Measurements from ENCODE around the gene TERC.

DNA sequence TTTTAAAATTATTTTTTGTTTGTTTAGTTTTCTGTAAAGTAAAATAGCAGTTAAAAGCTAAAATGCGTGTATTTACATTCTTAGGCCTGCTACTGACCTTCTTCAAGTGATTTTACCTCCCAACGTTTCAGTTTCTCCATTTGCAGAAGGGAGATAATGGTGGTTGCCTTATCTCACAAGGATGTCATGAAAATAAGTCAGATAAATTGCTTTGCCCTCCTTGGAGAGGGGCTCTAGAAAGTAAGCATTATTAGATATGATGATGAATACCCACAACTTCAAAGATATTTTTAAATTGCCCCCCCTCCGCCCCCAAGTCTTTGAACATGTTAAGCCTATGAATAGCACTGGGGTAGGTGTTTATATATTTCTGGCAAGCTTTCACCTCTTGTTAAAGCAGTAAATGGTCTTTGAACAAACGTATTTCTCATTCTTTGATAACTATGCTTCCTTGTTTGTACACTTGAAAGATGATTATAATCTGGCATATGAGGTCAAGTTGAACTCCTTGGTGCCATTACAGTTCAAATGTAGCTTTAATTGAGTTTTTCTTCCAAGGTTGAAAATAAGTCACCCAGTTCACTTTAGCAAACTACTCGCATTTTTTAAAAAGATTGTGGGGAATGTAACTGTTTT lies 6.4 kb downstream of the TERC start:
- TF ChIP-seq, protein P1, sequence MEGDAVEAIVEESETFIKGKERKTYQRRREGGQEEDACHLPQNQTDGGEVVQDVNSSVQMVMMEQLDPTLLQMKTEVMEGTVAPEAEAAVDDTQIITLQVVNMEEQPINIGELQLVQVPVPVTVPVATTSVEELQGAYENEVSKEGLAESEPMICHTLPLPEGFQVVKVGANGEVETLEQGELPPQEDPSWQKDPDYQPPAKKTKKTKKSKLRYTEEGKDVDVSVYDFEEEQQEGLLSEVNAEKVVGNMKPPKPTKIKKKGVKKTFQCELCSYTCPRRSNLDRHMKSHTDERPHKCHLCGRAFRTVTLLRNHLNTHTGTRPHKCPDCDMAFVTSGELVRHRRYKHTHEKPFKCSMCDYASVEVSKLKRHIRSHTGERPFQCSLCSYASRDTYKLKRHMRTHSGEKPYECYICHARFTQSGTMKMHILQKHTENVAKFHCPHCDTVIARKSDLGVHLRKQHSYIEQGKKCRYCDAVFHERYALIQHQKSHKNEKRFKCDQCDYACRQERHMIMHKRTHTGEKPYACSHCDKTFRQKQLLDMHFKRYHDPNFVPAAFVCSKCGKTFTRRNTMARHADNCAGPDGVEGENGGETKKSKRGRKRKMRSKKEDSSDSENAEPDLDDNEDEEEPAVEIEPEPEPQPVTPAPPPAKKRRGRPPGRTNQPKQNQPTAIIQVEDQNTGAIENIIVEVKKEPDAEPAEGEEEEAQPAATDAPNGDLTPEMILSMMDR (IDR thresholded peaks at IDR 0.05; ENCODE audit: poor library complexity, severe bottlenecking), result no peak
- TF ChIP-seq POLR2AphosphoS5 (IDR thresholded peaks at IDR 0.05), result no peak
- TF ChIP-seq, protein P2, sequence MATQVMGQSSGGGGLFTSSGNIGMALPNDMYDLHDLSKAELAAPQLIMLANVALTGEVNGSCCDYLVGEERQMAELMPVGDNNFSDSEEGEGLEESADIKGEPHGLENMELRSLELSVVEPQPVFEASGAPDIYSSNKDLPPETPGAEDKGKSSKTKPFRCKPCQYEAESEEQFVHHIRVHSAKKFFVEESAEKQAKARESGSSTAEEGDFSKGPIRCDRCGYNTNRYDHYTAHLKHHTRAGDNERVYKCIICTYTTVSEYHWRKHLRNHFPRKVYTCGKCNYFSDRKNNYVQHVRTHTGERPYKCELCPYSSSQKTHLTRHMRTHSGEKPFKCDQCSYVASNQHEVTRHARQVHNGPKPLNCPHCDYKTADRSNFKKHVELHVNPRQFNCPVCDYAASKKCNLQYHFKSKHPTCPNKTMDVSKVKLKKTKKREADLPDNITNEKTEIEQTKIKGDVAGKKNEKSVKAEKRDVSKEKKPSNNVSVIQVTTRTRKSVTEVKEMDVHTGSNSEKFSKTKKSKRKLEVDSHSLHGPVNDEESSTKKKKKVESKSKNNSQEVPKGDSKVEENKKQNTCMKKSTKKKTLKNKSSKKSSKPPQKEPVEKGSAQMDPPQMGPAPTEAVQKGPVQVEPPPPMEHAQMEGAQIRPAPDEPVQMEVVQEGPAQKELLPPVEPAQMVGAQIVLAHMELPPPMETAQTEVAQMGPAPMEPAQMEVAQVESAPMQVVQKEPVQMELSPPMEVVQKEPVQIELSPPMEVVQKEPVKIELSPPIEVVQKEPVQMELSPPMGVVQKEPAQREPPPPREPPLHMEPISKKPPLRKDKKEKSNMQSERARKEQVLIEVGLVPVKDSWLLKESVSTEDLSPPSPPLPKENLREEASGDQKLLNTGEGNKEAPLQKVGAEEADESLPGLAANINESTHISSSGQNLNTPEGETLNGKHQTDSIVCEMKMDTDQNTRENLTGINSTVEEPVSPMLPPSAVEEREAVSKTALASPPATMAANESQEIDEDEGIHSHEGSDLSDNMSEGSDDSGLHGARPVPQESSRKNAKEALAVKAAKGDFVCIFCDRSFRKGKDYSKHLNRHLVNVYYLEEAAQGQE (IDR thresholded peaks at IDR 0.05; ENCODE audit: borderline replicate concordance), result no peak
